ENCODE results near the gene CALHM5.

DNA sequence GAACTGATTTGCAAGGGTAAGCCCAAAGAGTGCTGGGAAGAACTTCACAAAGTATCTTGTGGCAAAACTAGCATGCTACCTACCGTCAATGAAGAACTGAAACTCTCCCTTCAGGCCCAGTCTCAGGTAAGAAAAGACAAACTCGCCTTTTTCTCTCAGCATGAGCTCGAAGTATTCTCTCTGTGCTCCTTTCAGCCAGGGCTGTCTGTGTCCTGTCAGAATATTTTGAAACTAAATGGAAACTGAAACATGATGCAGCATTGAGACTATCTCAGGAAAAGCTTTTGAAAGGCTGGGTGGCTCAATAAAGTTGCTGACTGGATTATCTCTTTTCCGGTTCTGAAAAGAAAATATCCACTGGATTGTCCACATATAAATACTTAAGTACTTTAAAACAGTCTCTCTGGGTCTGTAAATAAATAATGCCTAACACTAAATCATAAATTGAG lies 696 bp downstream of the CALHM5 start:
- TF ChIP-seq, protein P1, sequence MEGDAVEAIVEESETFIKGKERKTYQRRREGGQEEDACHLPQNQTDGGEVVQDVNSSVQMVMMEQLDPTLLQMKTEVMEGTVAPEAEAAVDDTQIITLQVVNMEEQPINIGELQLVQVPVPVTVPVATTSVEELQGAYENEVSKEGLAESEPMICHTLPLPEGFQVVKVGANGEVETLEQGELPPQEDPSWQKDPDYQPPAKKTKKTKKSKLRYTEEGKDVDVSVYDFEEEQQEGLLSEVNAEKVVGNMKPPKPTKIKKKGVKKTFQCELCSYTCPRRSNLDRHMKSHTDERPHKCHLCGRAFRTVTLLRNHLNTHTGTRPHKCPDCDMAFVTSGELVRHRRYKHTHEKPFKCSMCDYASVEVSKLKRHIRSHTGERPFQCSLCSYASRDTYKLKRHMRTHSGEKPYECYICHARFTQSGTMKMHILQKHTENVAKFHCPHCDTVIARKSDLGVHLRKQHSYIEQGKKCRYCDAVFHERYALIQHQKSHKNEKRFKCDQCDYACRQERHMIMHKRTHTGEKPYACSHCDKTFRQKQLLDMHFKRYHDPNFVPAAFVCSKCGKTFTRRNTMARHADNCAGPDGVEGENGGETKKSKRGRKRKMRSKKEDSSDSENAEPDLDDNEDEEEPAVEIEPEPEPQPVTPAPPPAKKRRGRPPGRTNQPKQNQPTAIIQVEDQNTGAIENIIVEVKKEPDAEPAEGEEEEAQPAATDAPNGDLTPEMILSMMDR (IDR thresholded peaks at IDR 0.05; ENCODE audit: insufficient read depth, low read depth, low read length), result no peak
- no peak for TF ChIP-seq EZH2 (IDR thresholded peaks at IDR 0.05; ENCODE audit: insufficient read depth, low read length)
